HG03457 (cell line): ENCODE measurements around the gene DCDC2.
A peak's percentile ranks its signal among the peaks of the same experiment; 100 is the strongest.
"Not testable (repeated sequence)": the region's sequence is repeated elsewhere in the genome, so short reads cannot be mapped to it uniquely, and the experiment has no call there.

Source experiments
- ATAC-seq: cut with Tn5 transposase; IDR thresholded peaks from one replicate; pipeline ENCODE4 v1.9.1; 2021; ENCODE audit warnings: moderate number of reproducible peaks; ENCODE audit not compliant: unreplicated experiment

Gene DCDC2

DNA sequence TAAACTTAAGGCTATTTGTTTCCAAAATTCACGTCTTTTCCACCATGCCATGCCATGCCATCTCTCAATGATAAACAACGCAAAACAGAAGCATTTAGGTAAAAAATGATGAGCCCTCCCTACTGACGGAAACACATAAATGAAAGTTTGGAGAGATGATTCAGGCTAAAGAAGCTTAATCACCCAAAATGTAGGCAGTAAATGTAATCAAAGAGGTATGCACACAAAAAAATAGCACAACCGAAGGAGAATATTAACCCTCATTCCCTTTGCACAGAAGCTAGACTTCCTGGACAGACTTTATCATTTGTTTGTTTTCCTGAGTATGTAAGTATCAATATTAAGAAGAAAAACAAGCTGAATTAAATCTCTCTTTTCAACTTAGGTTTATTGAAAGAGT, 28.8 kb downstream of the DCDC2 start:
- ATAC-seq, result no peak

DNA sequence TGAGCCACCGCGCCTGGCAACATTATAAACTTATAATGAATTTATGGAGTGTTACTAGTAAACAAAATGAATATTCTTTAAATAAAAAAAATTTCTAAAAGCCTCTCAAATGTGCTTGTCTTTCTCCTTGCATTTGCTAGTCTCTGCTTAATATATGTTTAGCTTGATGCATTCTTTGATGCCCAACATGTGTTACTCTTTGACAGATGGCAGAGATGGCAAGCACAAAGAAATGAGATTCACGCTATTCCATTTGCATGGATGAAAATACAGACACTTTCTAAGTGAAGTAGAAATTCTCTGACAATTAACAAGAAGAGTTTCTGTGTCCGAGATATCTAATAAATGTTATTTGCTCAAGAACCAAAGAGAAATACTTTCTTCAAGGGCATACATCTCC, 30.1 kb downstream of the DCDC2 start:
- no peak for ATAC-seq

DNA sequence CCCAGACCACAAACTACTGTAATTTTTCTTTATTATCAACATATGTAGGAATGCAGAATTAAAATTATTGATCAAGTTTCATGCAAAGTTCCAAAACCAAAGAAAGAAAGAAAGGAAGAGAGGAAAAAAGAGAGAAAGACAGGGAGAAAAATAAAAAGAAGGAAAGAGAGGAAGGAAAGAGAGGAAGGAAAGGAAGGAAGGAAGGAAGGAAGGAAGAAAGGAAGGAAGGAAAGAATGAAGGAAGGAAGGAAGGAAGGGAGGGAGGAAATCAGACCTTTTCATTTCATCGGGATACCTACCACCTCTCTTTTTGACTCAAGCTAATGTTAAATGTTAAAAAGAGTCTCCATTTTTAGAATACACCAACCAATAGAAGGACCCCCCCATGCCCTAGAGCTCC, 31.9 kb downstream of the DCDC2 start:
- no peak for ATAC-seq

DNA sequence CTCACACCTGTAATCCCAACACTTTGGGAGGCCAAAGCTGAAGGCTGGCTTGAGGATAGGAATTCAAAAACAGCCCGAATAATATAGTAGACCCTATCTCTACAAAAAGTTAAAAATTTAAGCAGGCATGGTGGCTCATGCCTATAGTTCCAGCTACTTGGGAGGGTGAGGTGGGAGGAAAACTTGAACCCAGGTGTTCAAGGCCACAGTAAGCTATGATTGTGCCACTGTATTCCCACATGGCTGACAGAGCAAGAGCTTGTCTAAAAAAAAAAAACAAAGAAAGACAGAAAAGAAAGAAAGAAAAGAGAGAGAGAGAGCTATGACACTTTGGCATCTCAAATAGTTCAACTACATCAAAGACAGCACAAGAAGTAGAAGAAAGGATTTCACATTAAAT, 33.2 kb downstream of the DCDC2 start:
- ATAC-seq, result no peak

DNA sequence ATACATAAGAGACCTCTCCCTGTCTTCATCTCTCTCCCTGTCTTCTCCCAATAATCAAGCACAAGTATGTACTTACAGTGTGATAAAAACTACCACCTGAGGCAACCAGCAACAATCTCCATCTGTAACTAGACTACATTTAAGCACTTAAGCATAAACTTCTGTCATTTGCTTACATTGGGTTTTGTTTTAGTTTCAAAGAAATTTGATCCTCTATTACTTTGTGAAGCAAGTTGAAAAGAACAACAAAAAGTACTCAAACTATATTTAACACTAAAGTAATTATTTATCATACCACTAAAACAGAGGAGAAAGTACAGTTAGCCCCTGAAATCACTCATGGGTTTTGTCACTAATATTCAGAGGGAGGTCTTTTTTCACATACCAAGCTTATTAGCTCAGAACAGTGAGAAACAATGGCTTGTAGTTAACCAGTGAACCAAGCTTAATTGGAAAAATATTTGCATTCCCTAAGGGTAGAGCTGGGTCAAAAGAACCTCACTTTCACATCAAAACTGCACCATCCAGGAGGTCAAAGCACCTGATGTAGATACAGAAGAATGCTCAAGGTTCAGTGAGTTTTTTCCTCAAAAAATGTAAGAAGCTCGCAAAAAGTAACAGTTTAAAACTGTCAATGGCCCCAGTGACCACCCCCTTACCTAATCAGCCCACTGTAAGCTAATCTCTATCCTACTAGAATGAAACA, 34.1 kb downstream of the DCDC2 start:
- ATAC-seq, result no peak

DNA sequence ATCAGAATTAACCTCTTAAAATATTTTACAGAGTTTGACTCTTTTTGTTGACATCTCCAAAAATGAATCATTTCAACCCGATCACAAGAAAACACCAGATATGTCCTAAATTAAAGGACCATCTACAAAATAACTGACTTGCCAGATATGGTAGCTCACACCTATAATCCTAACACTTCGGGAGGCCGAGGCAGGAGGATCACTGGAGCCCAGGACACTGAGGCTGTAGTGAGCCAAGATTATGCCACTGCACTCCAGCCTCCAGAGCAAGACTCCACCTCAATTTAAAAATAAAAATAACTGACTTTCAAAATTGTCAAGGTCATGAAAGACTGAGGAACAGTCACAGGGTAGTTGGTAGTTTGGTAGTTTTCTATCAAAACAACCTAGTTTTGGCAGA, 34.9 kb downstream of the DCDC2 start:
- ATAC-seq, result no peak

DNA sequence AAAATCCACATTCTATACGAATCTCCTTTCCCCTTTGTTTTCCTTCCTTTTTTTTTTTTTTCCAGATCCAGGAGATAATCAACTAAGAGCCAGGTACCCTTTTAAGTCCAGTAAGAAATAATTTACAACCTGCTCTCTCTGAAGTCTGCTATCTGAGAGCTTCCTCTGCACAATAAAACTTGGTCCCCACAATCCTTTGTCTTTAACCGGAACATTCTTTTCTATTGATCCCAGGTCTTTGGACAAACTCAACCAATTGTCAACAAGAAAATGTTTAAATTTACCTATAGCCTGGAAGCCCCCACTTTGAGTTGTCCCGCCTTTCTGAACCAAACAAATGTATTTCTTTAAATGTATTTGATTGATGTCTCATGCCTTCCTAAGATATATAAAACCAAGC, 35.4 kb downstream of the DCDC2 start:
- not testable (repeated sequence) for ATAC-seq

DNA sequence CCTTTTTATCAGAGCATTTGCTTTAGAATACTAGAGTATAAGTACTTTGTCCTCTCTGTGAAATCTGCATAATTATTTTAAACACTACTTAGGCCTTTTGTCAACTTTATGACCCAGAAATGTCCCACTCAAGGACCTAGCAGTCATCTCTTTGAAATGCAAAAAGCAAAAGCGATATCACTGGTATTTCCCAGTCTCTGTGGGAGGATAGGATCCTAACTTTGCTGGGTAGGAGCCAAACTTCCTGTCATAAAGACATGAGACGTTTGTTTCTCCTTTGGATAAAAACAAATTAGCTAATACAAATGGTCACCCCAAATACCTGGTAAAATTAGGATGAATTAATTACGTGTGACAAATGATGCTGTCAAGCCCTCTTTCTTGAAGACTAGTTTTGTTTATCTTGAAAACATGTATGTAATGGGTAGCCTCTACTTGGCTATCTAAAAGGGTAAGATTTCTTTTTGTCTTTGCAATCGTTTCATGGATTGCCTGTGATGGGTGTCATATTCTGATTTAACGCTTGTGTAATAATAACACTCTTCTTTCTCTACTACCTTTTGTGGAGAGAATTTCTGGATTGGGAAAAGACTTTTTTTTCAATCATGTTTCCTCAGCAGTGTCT, 36.2 kb downstream of the DCDC2 start:
- ATAC-seq, result no peak

DNA sequence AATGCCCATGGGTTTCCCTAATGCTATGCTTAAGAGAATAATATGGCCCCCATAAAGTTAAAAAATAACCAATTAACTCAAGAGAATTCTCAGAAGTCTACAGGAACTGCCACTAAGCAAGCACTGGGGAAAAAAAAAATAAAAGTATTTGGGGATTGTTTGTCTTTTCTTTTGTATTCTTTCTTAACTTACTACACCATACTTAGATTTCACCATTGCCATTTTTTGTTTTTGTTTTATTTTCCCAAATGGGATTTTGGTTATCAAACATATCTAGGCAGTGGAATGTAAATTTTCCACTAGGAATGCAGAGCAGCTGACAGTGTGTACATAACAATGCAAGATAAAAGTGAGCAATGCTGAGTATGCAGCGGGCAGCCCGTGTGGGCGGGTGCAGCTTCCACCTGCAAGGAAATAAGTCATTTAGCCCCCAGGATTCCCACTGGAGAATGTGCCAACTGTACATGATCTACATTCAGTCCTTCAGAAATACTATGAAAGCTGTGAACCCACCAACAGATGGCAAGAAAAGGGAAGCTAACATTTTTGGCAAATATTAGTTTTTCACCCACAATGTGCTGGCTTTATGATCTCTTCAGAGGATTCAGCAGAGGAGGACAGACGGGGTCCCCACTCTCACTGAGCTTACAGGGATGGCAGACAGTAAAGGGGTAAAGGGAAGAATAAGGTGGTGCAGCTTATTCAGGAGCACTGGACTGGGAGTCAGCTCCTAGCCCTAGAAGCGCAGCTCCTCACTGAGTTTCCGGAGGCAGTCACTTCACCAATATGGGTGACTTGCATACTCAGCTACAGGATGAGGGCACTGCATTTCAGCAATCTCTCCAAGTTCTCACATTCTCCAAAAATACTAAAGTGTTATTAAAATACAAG, 44.4 kb downstream of the DCDC2 start:
- no peak for ATAC-seq

DNA sequence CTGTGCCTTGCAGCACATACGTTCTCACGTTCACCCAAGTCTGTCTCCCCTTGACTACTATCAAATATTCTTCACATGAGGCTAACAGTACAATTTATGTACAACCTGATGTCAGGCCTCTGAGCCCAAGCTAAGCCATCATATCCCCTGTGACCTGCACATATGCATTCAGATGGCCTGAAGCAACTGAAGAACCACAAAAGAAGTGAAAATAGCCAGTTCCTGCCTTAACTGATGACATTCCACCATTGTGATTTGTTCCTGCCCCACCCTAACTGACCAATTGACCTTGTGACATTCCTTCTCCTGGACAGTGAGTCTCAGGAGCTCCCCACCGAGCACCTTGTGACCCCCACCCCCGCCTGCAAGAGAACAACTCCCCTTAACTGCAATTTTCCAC, 46.1 kb downstream of the DCDC2 start:
- not testable (repeated sequence) for ATAC-seq

DNA sequence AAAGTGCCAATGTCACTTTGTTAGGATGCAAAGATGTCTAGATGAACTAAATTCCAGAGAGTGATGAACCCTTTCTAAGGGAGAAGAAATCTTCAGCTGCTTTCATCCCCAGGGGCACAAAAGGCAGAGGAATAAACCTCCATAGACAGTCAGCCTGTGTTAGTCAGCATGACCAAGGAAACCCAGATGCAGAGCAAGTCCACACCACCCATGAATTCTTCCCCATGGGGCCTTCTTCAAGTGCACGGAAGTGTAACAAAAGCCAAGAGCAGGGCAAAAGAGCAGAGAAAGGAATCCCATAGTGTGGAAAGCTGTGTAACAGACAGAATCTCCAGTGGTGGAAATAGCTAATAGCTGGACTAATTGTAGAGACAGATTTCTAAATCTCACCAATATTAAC, 50.0 kb downstream of the DCDC2 start:
- ATAC-seq, result no peak

DNA sequence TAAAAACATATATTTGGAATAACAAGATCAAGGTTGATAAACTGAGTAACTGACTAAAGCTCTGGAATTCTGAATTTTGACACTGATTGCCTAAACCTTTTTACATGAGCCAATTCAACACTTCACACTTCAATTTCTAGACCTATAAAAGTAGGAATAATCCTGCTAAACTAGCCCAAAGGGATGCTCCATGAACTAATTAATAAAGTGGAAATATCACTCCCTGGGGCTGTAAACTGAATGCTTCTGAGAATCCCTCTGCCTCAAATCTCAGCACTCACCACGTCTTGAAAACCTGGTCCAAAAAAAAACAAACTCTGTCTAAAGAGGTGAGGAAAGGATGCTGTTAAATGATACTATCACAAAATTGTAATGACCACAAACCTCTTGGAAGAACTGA, 50.9 kb downstream of the DCDC2 start:
- no peak for ATAC-seq

DNA sequence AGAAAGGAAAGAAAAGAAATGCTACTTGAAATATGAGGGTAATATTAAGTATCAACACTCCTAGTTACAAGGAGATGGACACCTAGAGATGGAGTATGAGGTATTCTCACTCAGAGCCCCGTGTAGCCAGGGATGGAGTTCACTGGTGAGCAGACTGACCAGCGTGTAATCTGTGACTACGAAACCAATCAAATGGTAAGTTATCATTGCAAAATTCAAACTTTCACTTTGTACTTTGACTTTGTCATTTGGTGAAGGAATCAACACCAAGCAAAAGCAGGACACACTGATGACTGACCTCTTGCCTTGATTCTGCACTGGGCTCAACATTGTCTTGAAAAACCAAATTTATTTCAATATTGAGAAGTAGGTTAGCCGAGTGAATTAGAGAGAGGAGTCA, 51.8 kb downstream of the DCDC2 start:
- ATAC-seq, result no peak

DNA sequence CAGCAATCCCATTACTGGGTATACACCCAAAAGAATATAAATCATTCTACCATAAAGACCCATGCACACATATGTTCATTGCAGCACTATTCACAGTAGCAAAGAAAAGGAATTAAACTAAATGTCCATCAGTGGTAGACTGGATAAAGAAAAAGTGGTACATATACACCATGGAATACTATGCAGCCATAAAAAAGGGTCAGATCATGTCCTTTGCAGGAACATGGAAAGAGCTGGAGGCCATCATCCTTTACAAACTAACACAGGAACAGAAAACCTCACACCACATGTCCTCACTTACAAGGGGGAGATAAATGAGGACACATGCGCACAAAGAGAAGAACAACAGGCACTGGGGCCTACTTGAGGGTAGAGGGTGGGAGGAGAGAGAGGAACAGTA, 60.9 kb downstream of the DCDC2 start:
- no peak for ATAC-seq

DNA sequence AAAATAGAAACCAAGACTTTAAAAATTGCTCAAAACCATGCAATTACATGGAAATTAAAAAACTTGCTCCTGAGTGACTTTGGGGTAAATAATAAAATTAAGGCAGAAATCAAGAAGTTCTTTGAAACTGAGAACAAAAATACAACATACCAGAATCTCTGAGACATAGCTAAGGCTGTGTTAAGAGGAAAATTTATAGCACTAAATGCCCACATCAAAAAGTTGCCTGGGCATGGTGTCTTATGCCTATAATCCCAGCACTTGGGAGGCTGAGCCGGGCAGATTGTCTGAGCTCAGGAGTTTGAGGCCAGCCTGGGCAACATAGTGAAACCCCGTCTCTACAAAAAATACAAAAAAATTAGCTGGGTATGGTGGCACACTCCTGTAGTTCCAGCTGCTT, 64.0 kb downstream of the DCDC2 start:
- not testable (repeated sequence) for ATAC-seq

DNA sequence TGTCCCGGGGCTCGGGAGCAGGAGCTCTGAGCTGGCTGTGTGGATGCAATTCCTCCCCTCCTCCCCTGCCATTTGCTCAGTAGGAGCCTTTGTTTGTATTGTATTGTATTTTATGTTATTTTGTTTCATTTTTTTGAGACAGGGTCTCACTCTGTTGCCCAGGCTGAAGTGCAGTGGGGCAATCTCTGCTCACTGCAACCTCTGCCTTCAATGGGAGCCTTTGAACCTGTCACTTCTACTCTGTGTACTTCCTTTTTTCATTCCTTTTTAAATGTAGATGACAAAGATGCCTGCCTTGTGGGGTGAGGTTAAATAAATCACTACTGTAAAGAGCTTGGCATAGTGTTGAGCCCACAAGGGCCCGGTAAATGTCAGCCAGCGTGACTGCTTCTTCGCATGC, 70.6 kb downstream of the DCDC2 start:
- ATAC-seq, result no peak

DNA sequence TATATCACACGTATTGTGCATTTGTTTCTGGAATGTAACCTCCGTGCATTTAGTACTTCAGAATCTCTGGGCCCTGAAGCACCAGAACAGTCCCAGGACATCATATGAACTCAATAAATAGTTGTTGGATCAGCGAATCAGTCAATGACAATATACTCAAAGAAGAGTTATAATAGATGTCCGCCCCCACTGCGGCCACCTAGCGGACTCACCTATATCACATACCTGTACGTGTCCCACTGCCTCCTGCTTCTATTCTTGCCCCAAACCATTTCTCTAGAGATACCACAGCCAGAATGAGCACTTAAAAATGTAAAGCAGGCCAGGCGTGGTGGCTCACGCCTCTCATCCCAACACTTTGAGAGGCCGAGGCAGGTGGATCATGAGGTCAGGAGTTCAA, 73.9 kb downstream of the DCDC2 start:
- ATAC-seq, result no peak

DNA sequence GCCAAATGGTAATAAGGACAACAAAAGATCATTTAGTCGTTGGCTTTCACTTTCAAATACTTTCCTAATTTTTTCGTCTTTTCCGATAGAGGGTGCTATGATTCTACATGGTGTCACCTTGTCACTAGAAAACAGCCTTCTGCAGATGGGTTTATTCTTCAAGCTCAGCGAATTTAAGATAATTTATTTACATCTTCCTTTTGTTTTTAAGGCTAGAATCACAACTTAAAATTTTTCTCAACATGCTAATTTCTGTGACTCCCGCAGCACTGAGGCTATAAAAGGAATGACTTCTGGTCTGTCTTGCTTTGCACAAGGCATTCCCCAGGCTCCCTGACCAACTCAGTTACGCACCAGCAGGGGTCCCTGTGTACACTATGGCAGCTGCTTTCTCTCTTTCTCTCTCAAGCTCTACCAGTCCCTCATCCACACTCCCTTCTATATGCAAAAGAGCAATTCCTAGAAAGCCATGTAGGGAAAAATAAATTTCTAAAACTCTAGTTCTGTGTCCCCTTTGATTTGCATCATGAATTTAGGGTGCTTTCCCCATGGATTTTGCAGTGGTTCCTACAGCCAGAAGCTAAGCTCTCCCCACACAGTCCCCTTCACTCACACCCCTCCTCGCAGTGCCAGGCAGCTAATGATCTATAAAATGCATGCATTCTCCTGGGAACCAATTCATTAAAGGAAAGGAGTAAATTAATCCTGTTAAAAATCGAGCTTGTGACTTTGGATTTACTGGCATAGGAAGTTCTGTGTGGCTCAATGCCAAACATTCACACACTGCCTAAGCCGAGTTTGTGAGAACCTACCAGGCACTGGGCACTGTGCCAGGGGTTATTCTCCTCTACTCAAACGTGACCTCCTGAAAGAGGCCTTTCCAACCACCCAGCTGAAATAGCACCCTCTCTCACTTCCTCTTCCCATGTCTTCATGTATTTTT, 74.5 kb downstream of the DCDC2 start:
- peak; percentile 84 for ATAC-seq

DNA sequence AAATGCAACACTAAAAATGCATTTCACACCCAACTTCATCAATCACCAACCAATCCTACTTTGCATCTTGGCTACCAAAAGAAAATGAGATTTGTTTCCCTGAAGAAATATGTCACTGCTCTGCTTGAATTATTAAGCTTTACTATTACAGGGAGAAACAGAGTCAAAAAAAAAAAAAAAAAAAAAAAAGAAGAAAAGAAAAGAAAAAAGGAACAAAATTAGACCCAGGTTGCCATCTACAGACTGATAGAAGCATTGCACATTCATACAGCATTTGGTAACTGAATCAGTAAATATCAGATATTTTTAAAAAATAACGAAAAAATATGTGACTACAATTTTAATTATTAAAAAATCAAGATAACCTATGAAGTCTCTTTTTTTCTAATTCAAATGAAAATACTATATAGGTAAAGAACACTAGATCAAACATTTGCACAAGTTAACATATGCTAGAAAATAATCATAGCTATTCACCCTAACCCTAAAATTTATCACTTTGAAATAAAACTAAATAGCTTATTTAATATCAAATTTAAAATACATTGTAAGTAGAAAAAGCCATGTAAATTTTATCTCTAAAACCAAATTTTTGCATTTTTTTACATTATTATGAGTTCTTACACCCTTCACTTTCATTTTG, 83.3 kb downstream of the DCDC2 start:
- no peak for ATAC-seq

DNA sequence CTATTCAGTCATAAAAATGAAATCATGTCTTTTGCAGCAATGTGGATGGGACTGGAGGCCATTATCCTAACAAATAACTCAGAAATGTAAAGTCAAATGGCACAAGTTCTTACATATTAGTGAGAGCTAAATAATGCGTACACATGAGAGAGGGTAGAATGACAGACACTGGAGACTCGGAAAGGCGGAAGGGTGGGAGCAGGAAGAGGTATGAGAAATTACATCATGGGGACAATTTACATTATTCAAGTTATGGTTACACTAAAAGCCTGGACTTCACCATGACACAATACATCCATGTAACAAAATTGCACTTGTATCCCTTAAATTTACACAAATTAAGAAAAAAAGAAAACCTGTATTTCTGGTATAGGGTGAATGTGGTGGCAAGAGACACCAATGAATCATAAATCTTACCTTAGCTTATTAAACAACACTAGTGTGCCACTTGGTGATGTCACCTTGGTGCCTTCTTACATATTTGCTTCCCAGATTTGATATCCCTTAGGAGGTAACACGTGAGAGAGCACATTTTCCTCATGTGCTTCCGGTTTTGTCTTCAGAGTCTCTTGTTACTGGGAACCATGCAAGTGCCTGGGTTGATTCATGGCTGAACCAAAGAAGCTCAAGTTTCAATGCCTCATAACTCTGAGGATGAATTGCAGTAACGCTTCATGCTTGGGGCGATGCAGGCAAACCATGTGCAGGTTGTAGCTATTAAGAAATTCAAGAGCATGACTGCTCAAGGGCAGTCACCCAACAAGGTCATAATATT, 84.6 kb downstream of the DCDC2 start:
- no peak for ATAC-seq
